IMR-90 (cell line): Measurements from ENCODE around the gene PDE4C. TPM values are rescaled to one million over a fixed set of nuclear protein-coding genes. Genes with fewer than 3 reads are reported as not detected.
A peak's percentile ranks its signal among the peaks of the same experiment; 100 is the strongest.

Experiments
- ATAC-seq: fragments of 200-7000 bp; cut with Tn5 transposase; 2 replicates; pipeline ENCODE4 v1.9.1; 2020; ENCODE audit warnings: low read depth, mild to moderate bottlenecking, moderate library complexity
- BruUV-seq: library from RNA; stranded (reverse); fragments of 400-500 nt; replicated peaks from 2 replicates; lab custom pipeline; 2021; lab: Mats Ljungman, UMichigan
- CTCF ChIA-PET: fragments of 300-600 bp; formaldehyde crosslinking; extraction: SDS; loops from one replicate; lab custom pipeline; 2021; ENCODE audit warnings: antibody characterized with exemption; lab: Yijun Ruan, JAX
- POLR2A ChIA-PET: fragments of 300-600 bp; sonication (Branson Sonifier 250); formaldehyde crosslinking; loops from one replicate; lab custom pipeline; 2022; ENCODE audit warnings: antibody characterized with exemption; ENCODE audit not compliant: unreplicated experiment; lab: Charles Lee
- DNase-seq: peaks from one replicate; pipeline ENCODE4 v3.0.0; 2013
- H2AFZ ChIP-seq: replicated peaks from 2 replicates; pipeline ENCODE3; 2013; ENCODE audit warnings: low read length, mild to moderate bottlenecking; ENCODE audit not compliant: poor library complexity
- H2AK5ac ChIP-seq: 2 replicates; pipeline ENCODE4 v1.6.1; 2013; ENCODE audit warnings: low read depth, low read length, inconsistent platforms
- H2AK9ac ChIP-seq: replicated peaks from 2 replicates; pipeline ENCODE3; 2013; ENCODE audit warnings: mild to moderate bottlenecking, low read depth, low read length, moderate library complexity; ENCODE audit not compliant: poor library complexity
- H2BK120ac ChIP-seq: 2 replicates; pipeline ENCODE4 v1.6.1; 2013; ENCODE audit warnings: low read depth, low read length, inconsistent platforms
- H2BK15ac ChIP-seq: 3 replicates; pipeline ENCODE4 v1.6.1; 2013; ENCODE audit warnings: low read depth, low read length, inconsistent platforms
- H2BK20ac ChIP-seq: 2 replicates; pipeline ENCODE4 v1.6.1; 2013; ENCODE audit warnings: low read depth, mild to moderate bottlenecking, inconsistent platforms, low read length, moderate library complexity
- H2BK5ac ChIP-seq: 2 replicates; pipeline ENCODE4 v1.6.1; 2013; ENCODE audit warnings: mild to moderate bottlenecking, low read depth, low read length, inconsistent platforms; ENCODE audit not compliant: poor library complexity, severe bottlenecking
- H3K14ac ChIP-seq: replicated peaks from 2 replicates; pipeline ENCODE4 v1.6.1; 2013; ENCODE audit warnings: low read depth, low read length, inconsistent platforms
- H3K18ac ChIP-seq: 2 replicates; pipeline ENCODE4 v1.6.1; 2013; ENCODE audit warnings: low read depth, low read length, control low read depth
- H3K23ac ChIP-seq: 2 replicates; pipeline ENCODE4 v1.6.1; 2013; ENCODE audit warnings: low read depth, low read length, inconsistent platforms
- H3K27ac ChIP-seq: 2 replicates; pipeline ENCODE4 v1.5.1; 2013; ENCODE audit warnings: mild to moderate bottlenecking, control low read depth, low read length; ENCODE audit not compliant: insufficient read depth
- H3K27me3 ChIP-seq: 2 replicates; pipeline ENCODE4 v1.6.1; 2013; ENCODE audit warnings: low read length; ENCODE audit not compliant: control insufficient read depth, insufficient read depth
- H3K36me3 ChIP-seq: 2 replicates; pipeline ENCODE4 v1.6.1; 2013; ENCODE audit warnings: low read length, mixed read lengths; ENCODE audit not compliant: control insufficient read depth, insufficient read depth
- H3K4ac ChIP-seq: 2 replicates; pipeline ENCODE4 v1.6.1; 2013; ENCODE audit warnings: low read depth, low read length, inconsistent platforms
- H3K4me1 ChIP-seq: 2 replicates; pipeline ENCODE4 v1.6.1; 2013; ENCODE audit warnings: low read length, mixed read lengths; ENCODE audit not compliant: control insufficient read depth, insufficient read depth
- H3K4me2 ChIP-seq: 2 replicates; pipeline ENCODE4 v1.6.1; 2013; ENCODE audit warnings: low read depth, mild to moderate bottlenecking, control low read depth, low read length, moderate library complexity
- H3K4me3 ChIP-seq: 2 replicates; pipeline ENCODE4 v1.5.1; 2013; ENCODE audit warnings: low read depth, mild to moderate bottlenecking, control low read depth, low read length, moderate library complexity; ENCODE audit not compliant: insufficient read depth
- H3K56ac ChIP-seq: 2 replicates; pipeline ENCODE4 v1.6.1; 2013; ENCODE audit warnings: low read length, inconsistent platforms; ENCODE audit not compliant: insufficient read depth; ENCODE audit errors: extremely low read depth
- H3K79me1 ChIP-seq, 2 experiments: 2 replicates each; pipeline ENCODE4 v1.6.1; 2013; ENCODE audit warnings: low read length in 2 of 2, inconsistent platforms in 1 of 2, low read depth in 1 of 2
- H3K9ac ChIP-seq: 2 replicates; pipeline ENCODE4 v1.6.1; 2013; ENCODE audit warnings: low read depth, low read length, control low read depth
- H3K9me1 ChIP-seq: 2 replicates; pipeline ENCODE4 v1.6.1; 2013; ENCODE audit warnings: low read length, inconsistent platforms; ENCODE audit not compliant: insufficient read depth
- H3K9me3 ChIP-seq: 2 replicates; pipeline ENCODE4 v1.6.1; 2013; ENCODE audit warnings: low read length; ENCODE audit not compliant: control insufficient read depth, insufficient read depth
- H4K20me1 ChIP-seq: 2 replicates; pipeline ENCODE4 v1.6.1; 2013; ENCODE audit warnings: low read length, inconsistent platforms; ENCODE audit not compliant: insufficient read depth
- H4K5ac ChIP-seq: 2 replicates; pipeline ENCODE4 v1.6.1; 2013; ENCODE audit warnings: mild to moderate bottlenecking, low read depth, low read length, control low read depth
- H4K8ac ChIP-seq, 2 experiments: 2 replicates each; pipeline ENCODE4 v1.6.1; 2013; ENCODE audit warnings: low read depth in 2 of 2, low read length in 2 of 2, control low read depth in 1 of 2, inconsistent platforms in 1 of 2
- H4K91ac ChIP-seq: 2 replicates; pipeline ENCODE4 v1.6.1; 2013; ENCODE audit warnings: low read depth, low read length, inconsistent platforms; ENCODE audit not compliant: insufficient read depth
- CEBPB ChIP-seq: IDR thresholded peaks from 2 replicates; pipeline ENCODE4 v1.6.1; 2012; ENCODE audit warnings: low read depth, low read length, improper control_type of control experiment
- CHD1 ChIP-seq: IDR thresholded peaks from 2 replicates; pipeline ENCODE4 v1.6.1; 2012; ENCODE audit warnings: low read depth, low read length, improper control_type of control experiment
- FOS ChIP-seq: fragments of 150-350 bp; IDR thresholded peaks from 2 replicates; pipeline ENCODE4 v1.6.1; 2016; ENCODE audit warnings: low read depth, low read length
- MAFK ChIP-seq: IDR thresholded peaks from 2 replicates; pipeline ENCODE4 v1.6.1; 2012; ENCODE audit warnings: low read depth, low read length, improper control_type of control experiment
- MAZ ChIP-seq: IDR thresholded peaks from 2 replicates; pipeline ENCODE4 v1.6.1; 2012; ENCODE audit warnings: low read depth, mild to moderate bottlenecking, low read length, improper control_type of control experiment, moderate library complexity, borderline replicate concordance
- NFE2L2 ChIP-seq: fragments of 150-350 bp; IDR thresholded peaks from 2 replicates; pipeline ENCODE4 v1.6.1; 2016; ENCODE audit warnings: low read depth, mild to moderate bottlenecking, low read length
- POLR2A ChIP-seq: IDR thresholded peaks from 2 replicates; pipeline ENCODE4 v1.6.1; 2012; ENCODE audit warnings: mild to moderate bottlenecking, low read depth, low read length
- RCOR1 ChIP-seq: IDR thresholded peaks from 2 replicates; pipeline ENCODE4 v1.6.1; 2012; ENCODE audit warnings: mild to moderate bottlenecking, low read length, improper control_type of control experiment; ENCODE audit not compliant: insufficient replicate concordance
- RFX5 ChIP-seq: IDR thresholded peaks from 2 replicates; pipeline ENCODE4 v1.8.0; 2012; ENCODE audit warnings: low read depth, mild to moderate bottlenecking, low read length, moderate library complexity
- WGBS, 2 experiments: methylation state at CpG; one replicate each; pipeline versions ENCODE4 v1.1.5 to v1.1.7; 2013; ENCODE audit warnings: missing lambda C conversion rate in 2 of 2; ENCODE audit not compliant: insufficient read length in 1 of 2; ENCODE audit errors: extremely low coverage in 2 of 2; 5-methylcytosine and 5-hydroxymethylcytosine counted together
- dilution Hi-C: fragments of 300-500 bp; cut with HindIII; formaldehyde crosslinking; loops from one replicate; pipeline ENCODE4 v1.14.3; 2018; ENCODE audit warnings: low sequenced_read_pairs; ENCODE audit not compliant: unreplicated experiment
- in situ Hi-C: fragments of 300-500 bp; cut with MboI; formaldehyde crosslinking; loops from 3 replicates; pipeline ENCODE4 v1.14.3; 2019; ENCODE audit warnings: low sequenced_read_pairs, inconsistent platforms, mixed read lengths
- intact Hi-C: fragments of 100-400 bp; cut with micrococcal nuclease; formaldehyde crosslinking; loops from 2 replicates; pipeline ENCODE4 v1.10.0; 2022
- polyA plus RNA-seq, 3 experiments: library from polyadenylated mRNA; depleted of rRNA; stranded (reverse); fragments of >200 nt; gene quantifications; 2 replicates each; pipeline ENCODE4 v1.2.3, GENCODE V29; 2012; ENCODE audit warnings: low replicate concordance in 1 of 3
- total RNA-seq: library from RNA; depleted of rRNA; stranded (reverse); fragments of >200 nt; gene quantifications from 2 replicates; pipeline ENCODE4 v1.2.3, GENCODE V29; 2012

The PDE4C gene
- total and polyA plus RNA-seq, 2 of the 4 experiments (the other 2 are of a cell fraction), result 0.18 to 0.24 TPM

DNA sequence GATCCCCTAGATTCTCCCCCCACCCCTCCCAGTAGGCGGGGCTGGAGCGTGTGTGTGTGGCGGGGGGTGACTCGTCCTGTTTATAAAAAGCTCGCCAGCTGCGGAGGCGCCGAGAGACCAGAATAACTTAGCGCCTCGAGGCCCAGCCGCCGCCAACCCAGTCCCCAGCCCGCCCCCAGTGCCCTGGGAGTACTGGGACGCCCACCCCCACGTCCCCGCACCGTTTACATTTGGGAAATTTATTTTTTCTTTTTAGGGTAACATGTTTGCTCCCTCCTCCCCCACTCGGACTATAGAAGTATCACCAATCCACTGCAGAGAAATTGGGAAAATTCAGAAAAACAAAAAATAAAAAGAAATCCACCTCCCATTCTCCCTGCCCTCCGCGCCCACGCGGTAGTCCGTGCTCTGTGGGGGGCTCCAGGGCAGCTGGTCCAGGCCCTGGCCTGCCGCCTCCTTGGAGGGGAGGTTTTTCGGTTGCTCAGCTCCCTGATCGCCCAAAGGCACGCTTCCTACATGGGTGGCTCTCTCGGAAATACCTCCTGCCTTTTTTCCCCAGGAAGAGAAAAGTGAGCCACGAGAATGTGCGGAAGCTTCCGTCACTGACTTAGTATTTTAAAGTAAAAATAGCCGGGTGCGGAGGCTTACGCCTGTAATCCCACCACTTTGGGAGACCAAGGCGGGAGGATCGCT is 20.9 kb downstream of the PDE4C start:
- H2BK20ac ChIP-seq, result peak overlapping the region; percentile 64; the same call in 1 of the 2 replicates
- peak overlapping the region; percentile 49; the same call in 1 of the 3 replicates for H2BK15ac ChIP-seq
- DNase-seq (peak; percentile 89), ATAC-seq (peak; percentile 15)
- H4K8ac ChIP-seq, result peak overlapping the region; percentile 44 to 94
- BruUV-seq, result no TSS peak
- H4K5ac ChIP-seq, result peak overlapping the region; percentile 79
- peak overlapping the region; percentile 99 for H3K56ac ChIP-seq
- H4K91ac ChIP-seq, result peak overlapping the region; percentile 95
- TF ChIP-seq CHD1 (no peak), MAFK (no peak), CEBPB (no peak), RFX5 (no peak), RCOR1 (no peak), FOS (peak; percentile 50), POLR2A (peak; percentile 84), NFE2L2 (no peak), MAZ (peak; percentile 97)
- peak overlapping the region; percentile 97 for H3K4ac ChIP-seq
- H3K9me1 ChIP-seq, result peaks cover 14% of the 10 kb centered on the region; the same call in 1 of the 2 replicates
- WGBS, 2 experiments, result 0% methylated on average over 1 of the region's 36 CpGs; no CpG with 5 or more reads in 1 of the 2 experiments
- H3K18ac ChIP-seq, result peak overlapping the region; percentile 87
- CTCF ChIA-PET, result interaction anchor here (0.6 to 0.9 kb wide), 2 partner anchors 74 to 123 kb away, joined by 3 to 7 read pairs; no protein-coding TSS in a partner anchor
- in situ Hi-C loops (no loop called here), intact Hi-C loops (loop anchor here (10.0 kb wide), 1 partner anchor 209 kb away; the partner anchor contains the start of gene SSBP4), dilution Hi-C loops (no loop called here)
- peak overlapping the region; percentile 70 for H3K9ac ChIP-seq
- H3K79me1 ChIP-seq, result peaks cover 4 to 48% of the 10 kb centered on the region in 2 experiments
- H3K4me2 ChIP-seq, result peak overlapping the region; percentile 82
- peaks cover 11% of the 10 kb centered on the region; the same call in 1 of the 2 replicates for H4K20me1 ChIP-seq
- no peaks in the 10 kb centered on the region for H3K27me3 ChIP-seq
- peak overlapping the region; percentile 99 for H2AK9ac ChIP-seq
- peak overlapping the region; percentile 55 for H3K4me3 ChIP-seq
- no peaks in the 10 kb centered on the region for H3K9me3 ChIP-seq
- POLR2A ChIA-PET, result interaction anchor here (0.6 kb wide), 1 partner anchor 346 kb away, joined by 3 read pairs; the partner anchor contains the start of gene RPL18A
- H3K23ac ChIP-seq, result peak overlapping the region; percentile 92
- H2AK5ac ChIP-seq, result peak overlapping the region; percentile 98
- peak overlapping the region; percentile 95 for H3K14ac ChIP-seq
- peak overlapping the region; percentile 96 for H2BK120ac ChIP-seq
- H2BK5ac ChIP-seq, result peak overlapping the region; percentile 99
- H3K27ac ChIP-seq, result peak overlapping the region; percentile 93
- peaks cover 16% of the 10 kb centered on the region for H3K4me1 ChIP-seq
- peaks cover 6% of the 10 kb centered on the region; the same call in 1 of the 2 replicates for H3K36me3 ChIP-seq
- H2AFZ ChIP-seq, result peak overlapping the region; percentile 89
